HEK293 (cell line): ENCODE results near the gene DNAJC2.

Experiments used
- HOXA7 ChIP-seq: sonication (generic); formaldehyde crosslinking; IDR thresholded peaks from 2 replicates; pipeline ENCODE4 v1.8.1; 2022; ENCODE audit warnings: missing genetic modification reagents, borderline replicate concordance
- INSM2 ChIP-seq: fragments of 450-650 bp; formaldehyde crosslinking; IDR thresholded peaks from 2 replicates; pipeline ENCODE4 v1.5.1; 2016; ENCODE audit warnings: missing biosample characterization, missing genetic modification characterization
- KLF8 ChIP-seq: fragments of 450-650 bp; formaldehyde crosslinking; IDR thresholded peaks from 2 replicates; pipeline ENCODE4 v1.5.1; 2016; ENCODE audit warnings: missing biosample characterization, missing genetic modification characterization
- TRIM28 ChIP-seq: IDR thresholded peaks from 2 replicates; pipeline ENCODE4 v1.6.1; 2011; ENCODE audit warnings: low read length, control low read depth, borderline replicate concordance
- ZBTB11 ChIP-seq: fragments of 450-650 bp; formaldehyde crosslinking; conservative IDR thresholded peaks from 2 replicates; pipeline ENCODE4 v1.5.1; 2016; ENCODE audit warnings: low read depth, missing biosample characterization, missing genetic modification characterization
- ZBTB8A ChIP-seq: fragments of 450-650 bp; formaldehyde crosslinking; IDR thresholded peaks from 2 replicates; pipeline ENCODE4 v1.5.1; 2016; ENCODE audit warnings: missing biosample characterization, missing genetic modification characterization
- ZFP69B ChIP-seq: fragments of 450-650 bp; formaldehyde crosslinking; IDR thresholded peaks from 2 replicates; pipeline ENCODE4 v1.5.1; 2016; ENCODE audit warnings: missing biosample characterization, missing genetic modification characterization
- ZNF138 ChIP-seq: fragments of 450-650 bp; formaldehyde crosslinking; IDR thresholded peaks from 2 replicates; pipeline ENCODE4 v1.5.1; 2016; ENCODE audit warnings: missing biosample characterization, missing genetic modification characterization, borderline replicate concordance
- ZNF146 ChIP-seq: fragments of 450-650 bp; formaldehyde crosslinking; IDR thresholded peaks from 2 replicates; pipeline ENCODE4 v1.5.1; 2016; ENCODE audit warnings: missing biosample characterization, missing genetic modification characterization
- ZNF2 ChIP-seq: fragments of 450-650 bp; formaldehyde crosslinking; IDR thresholded peaks from 2 replicates; pipeline ENCODE4 v1.5.1; 2016; ENCODE audit warnings: missing biosample characterization, missing genetic modification characterization
- ZNF335 ChIP-seq: fragments of 450-650 bp; formaldehyde crosslinking; conservative IDR thresholded peaks from 2 replicates; pipeline ENCODE4 v1.5.1; 2016; ENCODE audit warnings: missing biosample characterization, missing genetic modification characterization
- ZNF341 ChIP-seq: fragments of 450-650 bp; formaldehyde crosslinking; IDR thresholded peaks from 2 replicates; pipeline ENCODE4; 2016; ENCODE audit warnings: low read depth, missing biosample characterization, missing genetic modification characterization
- ZNF366 ChIP-seq: fragments of 450-650 bp; formaldehyde crosslinking; conservative IDR thresholded peaks from 2 replicates; pipeline ENCODE4 v1.5.1; 2016; ENCODE audit warnings: missing biosample characterization, missing genetic modification characterization
- ZNF37A ChIP-seq: fragments of 450-650 bp; IDR thresholded peaks from 2 replicates; pipeline ENCODE4 v1.5.1; 2018; ENCODE audit warnings: missing biosample characterization, missing genetic modification characterization
- ZNF610 ChIP-seq: fragments of 450-650 bp; formaldehyde crosslinking; IDR thresholded peaks from 2 replicates; pipeline ENCODE4 v1.5.1; 2016; ENCODE audit warnings: missing biosample characterization, missing genetic modification characterization, borderline replicate concordance
- ZNF629 ChIP-seq: fragments of 450-650 bp; formaldehyde crosslinking; IDR thresholded peaks from 2 replicates; pipeline ENCODE4 v1.5.1; 2017; ENCODE audit warnings: missing biosample characterization, missing genetic modification characterization
- ZNF837 ChIP-seq: fragments of 450-650 bp; formaldehyde crosslinking; IDR thresholded peaks from 2 replicates; pipeline ENCODE4 v1.5.1; 2016; ENCODE audit warnings: missing biosample characterization, missing genetic modification characterization
- ZXDB ChIP-seq: fragments of 450-650 bp; formaldehyde crosslinking; IDR thresholded peaks from 2 replicates; pipeline ENCODE4 v1.5.1; 2016; ENCODE audit warnings: missing biosample characterization, missing genetic modification characterization
- TF ChIP-seq, protein P1 (sequence below): fragments of 450-650 bp; formaldehyde crosslinking; IDR thresholded peaks from 2 replicates; pipeline ENCODE4 v1.5.1; 2016; ENCODE audit warnings: missing biosample characterization, missing genetic modification characterization
- TF ChIP-seq, protein P2 (sequence below): fragments of 450-650 bp; formaldehyde crosslinking; IDR thresholded peaks from 2 replicates; pipeline ENCODE4 v1.5.1; 2016; ENCODE audit warnings: missing biosample characterization, missing genetic modification characterization
- TF ChIP-seq, protein P3 (sequence below): fragments of 450-650 bp; formaldehyde crosslinking; IDR thresholded peaks from 2 replicates; pipeline ENCODE4 v1.5.1; 2017; ENCODE audit warnings: missing biosample characterization, missing genetic modification characterization
- TF ChIP-seq, protein P4 (sequence below): fragments of 450-650 bp; formaldehyde crosslinking; IDR thresholded peaks from 2 replicates; pipeline ENCODE4 v1.5.1; 2016; ENCODE audit warnings: missing biosample characterization, missing genetic modification characterization

DNAJC2 gene

GRCh38 chr7:103347507-103348267 is 3.1 kb upstream of the DNAJC2 start, which contains the start of gene PSMC2 (continued):
- TF ChIP-seq ZBTB11 (tag by site-specific recombination) (peak; percentile 99), HOXA7 (CRISPR knock-in tag) (no peak), ZNF2 (peak; percentile 81), ZFP69B (tag by site-specific recombination) (peak; percentile 8; the same call in 1 of the 2 replicates), ZNF366 (peak; percentile 59), ZNF837 (tag by site-specific recombination) (no peak), ZNF138 (tag by site-specific recombination) (no peak), ZNF341 (no peak), ZNF610 (tag by site-specific recombination) (0 out of 2 replicates have a peak, but pooled peaks have one; percentile 62), TRIM28 (peak; percentile 69), ZXDB (tag by site-specific recombination) (peak; percentile 88), INSM2 (tag by site-specific recombination) (peak; percentile 61; the same call in 1 of the 2 replicates), ZNF146 (tag by site-specific recombination) (0 out of 2 replicates have a peak, but pooled peaks have one; percentile 13), ZNF335 (tag by site-specific recombination) (peak; percentile 95), ZBTB8A (tag by site-specific recombination) (peak; percentile 29; the same call in 1 of the 2 replicates), KLF8 (tag by site-specific recombination) (peak; percentile 71), ZNF37A (no peak), ZNF629 (tag by site-specific recombination) (peak; percentile 43)
- TF ChIP-seq, protein P1, sequence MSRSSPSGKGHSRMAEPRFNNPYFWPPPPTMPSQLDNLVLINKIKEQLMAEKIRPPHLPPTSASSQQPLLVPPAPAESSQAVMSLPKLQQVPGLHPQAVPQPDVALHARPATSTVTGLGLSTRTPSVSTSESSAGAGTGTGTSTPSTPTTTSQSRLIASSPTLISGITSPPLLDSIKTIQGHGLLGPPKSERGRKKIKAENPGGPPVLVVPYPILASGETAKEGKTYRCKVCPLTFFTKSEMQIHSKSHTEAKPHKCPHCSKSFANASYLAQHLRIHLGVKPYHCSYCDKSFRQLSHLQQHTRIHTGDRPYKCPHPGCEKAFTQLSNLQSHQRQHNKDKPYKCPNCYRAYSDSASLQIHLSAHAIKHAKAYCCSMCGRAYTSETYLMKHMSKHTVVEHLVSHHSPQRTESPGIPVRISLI (tag by site-specific recombination) = no peak
- TF ChIP-seq, protein P2, sequence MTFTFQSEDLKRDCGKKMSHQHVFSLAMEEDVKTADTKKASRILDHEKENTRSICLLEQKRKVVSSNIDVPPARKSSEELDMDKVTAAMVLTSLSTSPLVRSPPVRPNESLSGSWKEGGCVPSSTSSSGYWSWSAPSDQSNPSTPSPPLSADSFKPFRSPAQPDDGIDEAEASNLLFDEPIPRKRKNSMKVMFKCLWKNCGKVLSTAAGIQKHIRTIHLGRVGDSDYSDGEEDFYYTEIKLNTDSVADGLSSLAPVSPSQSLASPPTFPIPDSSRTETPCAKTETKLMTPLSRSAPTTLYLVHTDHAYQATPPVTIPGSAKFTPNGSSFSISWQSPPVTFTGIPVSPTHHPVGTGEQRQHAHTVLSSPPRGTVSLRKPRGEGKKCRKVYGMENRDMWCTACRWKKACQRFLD (tag by site-specific recombination) = no peak
- TF ChIP-seq, protein P3, sequence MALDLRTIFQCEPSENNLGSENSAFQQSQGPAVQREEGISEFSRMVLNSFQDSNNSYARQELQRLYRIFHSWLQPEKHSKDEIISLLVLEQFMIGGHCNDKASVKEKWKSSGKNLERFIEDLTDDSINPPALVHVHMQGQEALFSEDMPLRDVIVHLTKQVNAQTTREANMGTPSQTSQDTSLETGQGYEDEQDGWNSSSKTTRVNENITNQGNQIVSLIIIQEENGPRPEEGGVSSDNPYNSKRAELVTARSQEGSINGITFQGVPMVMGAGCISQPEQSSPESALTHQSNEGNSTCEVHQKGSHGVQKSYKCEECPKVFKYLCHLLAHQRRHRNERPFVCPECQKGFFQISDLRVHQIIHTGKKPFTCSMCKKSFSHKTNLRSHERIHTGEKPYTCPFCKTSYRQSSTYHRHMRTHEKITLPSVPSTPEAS (tag by site-specific recombination) = peak; percentile 51; the same call in 1 of the 2 replicates
- TF ChIP-seq, protein P4, sequence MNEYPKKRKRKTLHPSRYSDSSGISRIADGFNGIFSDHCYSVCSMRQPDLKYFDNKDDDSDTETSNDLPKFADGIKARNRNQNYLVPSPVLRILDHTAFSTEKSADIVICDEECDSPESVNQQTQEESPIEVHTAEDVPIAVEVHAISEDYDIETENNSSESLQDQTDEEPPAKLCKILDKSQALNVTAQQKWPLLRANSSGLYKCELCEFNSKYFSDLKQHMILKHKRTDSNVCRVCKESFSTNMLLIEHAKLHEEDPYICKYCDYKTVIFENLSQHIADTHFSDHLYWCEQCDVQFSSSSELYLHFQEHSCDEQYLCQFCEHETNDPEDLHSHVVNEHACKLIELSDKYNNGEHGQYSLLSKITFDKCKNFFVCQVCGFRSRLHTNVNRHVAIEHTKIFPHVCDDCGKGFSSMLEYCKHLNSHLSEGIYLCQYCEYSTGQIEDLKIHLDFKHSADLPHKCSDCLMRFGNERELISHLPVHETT (tag by site-specific recombination) = 0 out of 2 replicates have a peak, but pooled peaks have one; percentile 39
